ENCODE data around the gene ATP5F1B. TPM values are rescaled to one million over a fixed set of nuclear protein-coding genes. Genes with fewer than 3 reads are reported as not detected.

The ATP5F1B gene
- total and polyA plus RNA-seq, 2 of the 13 experiments (the other 11 are each of a cell fraction or from before 2014, with no cell fraction given), result 1,051 to 1,180 TPM

- TF ChIP-seq HNRNPLL (IDR thresholded peaks at IDR 0.05; ENCODE audit: low read depth, low read length, poor library complexity, severe bottlenecking) (peak; percentile 19), BRF2 (CRISPR knock-in tag; IDR thresholded peaks at IDR 0.05) (no peak; the same call in 1 of the 2 replicates), ZNF776 (CRISPR knock-in tag; IDR thresholded peaks at IDR 0.05) (0 out of 2 replicates have a peak, but pooled peaks have one; percentile 4), ZNF800 (CRISPR knock-in tag; IDR thresholded peaks at IDR 0.05) (peak; percentile 18; the same call in 1 of the 2 replicates), CCAR2 (optimal IDR thresholded peaks at IDR 0.05; ENCODE audit: low read depth, low read length) (no peak), PBX3 (CRISPR knock-in tag; IDR thresholded peaks at IDR 0.05; ENCODE audit: borderline replicate concordance) (no peak), HMGXB3 (CRISPR knock-in tag; IDR thresholded peaks at IDR 0.05; ENCODE audit: borderline replicate concordance) (no peak), ZNF704 (CRISPR knock-in tag; IDR thresholded peaks at IDR 0.05; ENCODE audit: borderline replicate concordance) (peak; percentile 84; the same call in 1 of the 2 replicates), ARNT2 (CRISPR knock-in tag; IDR thresholded peaks at IDR 0.05; ENCODE audit: low read depth) (0 out of 2 replicates have a peak, but pooled peaks have one; percentile 2), SRSF4 (IDR thresholded peaks at IDR 0.05; ENCODE audit: low read depth, low read length, poor library complexity, severe bottlenecking) (no peak), SMARCC2 (IDR thresholded peaks at IDR 0.05) (no peak), THAP9 (CRISPR knock-in tag; IDR thresholded peaks at IDR 0.05; ENCODE audit: borderline replicate concordance) (0 out of 2 replicates have a peak, but pooled peaks have one; percentile 40)
Measured at GRCh38 chr12:56645201-56645716, 525 bp downstream of the ATP5F1B start (continued).

Measured in HepG2 (cell line).